HG02852 (cell line): Measurements from ENCODE around the gene FAM174C.
"Not testable (repeated sequence)": the region's sequence is repeated elsewhere in the genome, so short reads cannot be mapped to it uniquely, and the experiment has no call there.

Experiments
- ATAC-seq: cut with Tn5 transposase; IDR thresholded peaks from one replicate; pipeline ENCODE4 v1.9.1; 2021; ENCODE audit warnings: mild to moderate bottlenecking, moderate library complexity; ENCODE audit not compliant: unreplicated experiment

Gene FAM174C

GRCh38 chr19:1316466-1316865 is 41.1 kb downstream of the FAM174C start:
- ATAC-seq: no peak

GRCh38 chr19:1317274-1318003 is 42.1 kb downstream of the FAM174C start:
- no peak for ATAC-seq

- ATAC-seq: no peak
Measured at GRCh38 chr19:1318678-1319471, 43.5 kb downstream of the FAM174C start.

GRCh38 chr19:1320282-1320650 is 44.9 kb downstream of the FAM174C start:
- ATAC-seq: not testable (repeated sequence)

- ATAC-seq: no peak
Measured at GRCh38 chr19:1321539-1321938, 46.2 kb downstream of the FAM174C start.

- no peak for ATAC-seq
Measured at GRCh38 chr19:1322198-1322981, 47.1 kb downstream of the FAM174C start.

- no peak for ATAC-seq
Measured at GRCh38 chr19:1324249-1324805, 49.0 kb downstream of the FAM174C start.

GRCh38 chr19:1324806-1325567 is 49.7 kb downstream of the FAM174C start:
- ATAC-seq: no peak

GRCh38 chr19:1325568-1326294 is 50.4 kb downstream of the FAM174C start:
- ATAC-seq: no peak

GRCh38 chr19:1327125-1327524 is 51.8 kb downstream of the FAM174C start:
- ATAC-seq: no peak
